ENCODE measurements around the gene MAP1S.

The MAP1S gene

DNA sequence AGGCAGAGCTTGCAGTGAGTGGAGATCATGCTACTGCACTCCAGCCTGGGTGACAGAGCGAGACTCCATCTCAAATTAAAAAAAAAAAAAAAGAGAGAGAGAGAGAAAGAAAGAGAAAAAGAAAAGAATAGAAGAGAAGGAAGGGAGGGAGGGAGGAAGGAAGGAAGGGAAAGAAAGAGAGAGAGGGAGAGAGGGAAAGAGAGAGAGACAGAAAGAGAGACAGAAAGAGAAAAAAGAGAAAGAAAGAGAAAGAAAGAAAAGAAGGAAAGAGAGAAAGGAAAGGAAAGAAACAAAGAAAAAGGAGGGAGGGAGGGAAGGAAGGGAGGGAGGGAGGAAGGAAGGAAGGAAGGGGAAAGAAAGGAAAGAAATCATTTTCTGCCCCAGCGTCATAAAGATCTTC is 24.1 kb upstream of the MAP1S start:
- DNase-seq: no peak

DNA sequence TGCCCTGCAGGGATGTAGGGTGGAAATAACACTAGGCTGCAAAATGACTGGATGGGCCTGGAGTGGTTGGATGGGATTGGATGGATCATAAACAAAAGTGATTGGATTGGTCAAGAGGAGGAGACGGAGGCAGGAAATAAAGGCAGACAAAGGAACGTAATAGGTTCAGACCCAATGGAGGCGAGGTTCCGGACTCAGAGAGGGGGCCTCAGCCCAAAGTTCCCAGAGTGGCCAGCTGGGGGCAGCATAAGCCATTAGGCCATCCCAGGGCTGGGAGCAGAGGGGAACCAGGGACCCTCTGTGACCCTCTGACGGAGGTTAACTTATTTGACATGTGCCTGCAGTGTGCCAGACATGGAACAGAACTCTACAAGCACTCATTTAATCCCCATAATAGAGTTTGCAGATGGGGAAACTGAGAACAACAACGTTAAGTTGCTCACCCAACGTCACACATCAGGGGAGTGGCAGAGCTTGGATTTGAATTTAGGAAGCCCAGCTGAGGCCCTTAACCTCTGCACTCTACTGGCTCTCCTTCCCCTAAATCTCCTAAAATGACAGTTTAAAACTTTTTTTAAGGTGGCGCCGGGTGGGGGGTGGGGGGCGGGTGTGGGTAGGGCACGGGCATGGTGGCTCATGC is 15.3 kb upstream of the MAP1S start:
- peak; percentile 19 for DNase-seq

DNA sequence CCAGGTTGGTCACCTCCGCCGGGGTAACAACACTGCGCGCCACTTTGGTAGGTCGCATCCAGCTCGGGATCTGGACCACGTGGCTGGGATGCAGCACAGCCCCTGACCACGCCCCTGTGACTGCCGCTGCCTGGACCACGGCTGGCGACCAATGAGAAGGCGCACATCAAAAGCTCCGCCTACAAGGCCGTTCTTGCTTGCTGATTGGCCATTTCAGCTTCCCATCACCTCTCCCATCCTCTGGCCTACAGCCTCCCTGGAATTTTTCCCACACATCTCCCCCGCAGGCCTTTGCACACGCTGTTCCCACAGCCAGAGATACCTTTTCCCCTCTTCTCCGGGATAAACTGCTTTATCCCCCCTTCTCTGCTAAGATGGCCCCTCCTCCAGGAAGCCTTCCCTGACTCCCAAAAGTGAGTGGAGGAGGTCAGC is 12.5 kb upstream of the MAP1S start:
- peak; percentile 55 for DNase-seq

DNA sequence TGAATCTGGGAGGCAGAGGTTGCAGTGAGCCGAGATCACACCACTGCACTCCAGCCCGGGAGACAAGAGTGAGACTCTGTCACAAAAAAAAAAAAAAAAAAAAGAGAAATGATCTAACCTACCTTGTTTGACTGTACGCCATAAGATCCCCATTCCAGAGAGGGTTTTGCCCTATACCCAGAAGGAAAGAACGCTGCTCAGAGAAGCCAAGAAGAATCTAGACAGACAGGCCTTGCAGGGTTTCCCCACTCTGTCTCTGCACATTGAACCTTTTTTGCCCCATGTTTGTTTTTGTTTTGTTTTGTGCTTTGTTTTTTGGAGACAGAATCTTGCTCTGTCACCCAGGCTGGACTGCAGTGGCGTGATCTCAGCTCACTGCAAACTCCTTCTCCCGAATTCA is 7.4 kb upstream of the MAP1S start:
- DNase-seq: no peak

DNA sequence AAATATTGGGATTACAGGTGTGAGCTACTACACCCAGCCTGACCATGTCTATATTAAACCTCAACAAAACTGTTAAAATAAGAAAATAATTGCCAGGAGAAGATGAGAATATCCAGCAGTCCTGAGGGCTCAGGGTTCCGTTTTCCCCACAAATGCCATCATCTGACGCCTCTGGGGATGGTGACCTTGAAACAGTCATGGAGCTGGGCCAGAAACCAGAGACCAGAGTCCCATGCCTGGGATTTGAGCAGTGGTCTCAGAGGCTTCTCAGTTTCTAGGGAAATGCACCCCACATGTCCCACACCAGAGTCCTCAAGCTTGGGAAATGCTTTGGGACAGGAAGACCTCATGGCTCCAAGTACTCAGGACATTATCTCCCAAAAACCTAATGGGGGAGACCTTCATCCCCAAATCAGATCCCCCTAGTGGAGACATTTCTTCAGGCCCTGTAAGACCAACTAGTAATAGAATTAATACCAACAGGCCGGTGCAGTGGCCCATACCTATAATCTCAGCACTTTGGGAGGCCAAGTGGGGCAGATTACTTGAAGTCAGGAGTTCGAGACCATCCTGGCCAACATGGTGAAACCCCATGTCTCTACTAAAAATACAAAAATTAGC is 2.9 kb upstream of the MAP1S start:
- no peak for DNase-seq

DNA sequence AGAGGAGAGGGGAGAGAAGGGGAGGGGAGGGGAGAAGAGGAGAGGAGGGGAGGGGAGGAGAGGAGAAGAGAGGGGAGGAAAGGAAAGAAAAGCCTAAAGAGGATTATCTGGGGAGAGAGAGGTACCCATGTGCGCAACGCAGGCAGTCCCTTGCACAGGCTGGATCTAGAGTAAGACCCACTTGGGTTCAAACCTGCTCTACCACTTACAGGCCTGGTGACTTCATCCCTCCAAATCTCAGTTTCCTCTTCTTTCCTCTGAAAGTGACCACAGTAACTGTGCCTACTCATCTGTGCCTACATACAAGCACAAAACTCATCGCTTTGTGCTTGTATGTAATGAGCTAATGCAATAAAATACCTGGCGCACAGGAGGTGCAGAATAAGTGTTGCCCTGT is 732 bp upstream of the MAP1S start:
- no peak for DNase-seq

DNA sequence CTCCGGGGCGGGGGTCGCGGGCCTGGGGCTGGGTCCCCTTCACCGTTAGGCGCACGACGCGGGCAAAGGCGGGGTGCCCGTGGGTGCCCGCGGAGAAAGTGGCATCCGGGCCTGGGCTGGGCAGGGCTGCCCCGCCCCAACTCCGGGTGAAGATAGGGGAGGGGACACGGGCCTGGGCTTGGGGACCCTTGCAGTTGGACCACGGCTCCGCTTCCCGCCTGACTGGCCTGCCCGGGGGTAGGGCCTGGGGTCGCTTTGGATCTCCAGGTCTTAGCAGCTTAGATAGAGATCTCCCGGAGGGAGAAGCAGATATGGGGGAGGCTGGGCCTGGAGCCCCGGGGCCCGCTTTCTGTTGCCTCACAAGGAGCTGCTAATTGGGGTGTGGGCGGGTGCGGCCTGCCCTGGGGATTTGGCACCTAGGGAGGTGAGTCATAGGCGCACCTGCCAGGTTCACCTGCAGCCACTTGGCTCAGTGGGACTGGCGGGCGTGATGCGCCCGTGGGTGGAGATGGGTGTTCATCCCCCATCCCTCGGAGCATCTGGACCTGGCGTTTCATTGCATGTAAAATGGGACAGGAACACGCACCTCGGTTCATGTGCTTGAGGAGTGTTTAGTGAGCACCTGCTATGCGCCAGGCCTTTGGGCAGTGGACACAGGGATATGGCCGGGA is 585 bp downstream of the MAP1S start:
- no peak for DNase-seq

DNA sequence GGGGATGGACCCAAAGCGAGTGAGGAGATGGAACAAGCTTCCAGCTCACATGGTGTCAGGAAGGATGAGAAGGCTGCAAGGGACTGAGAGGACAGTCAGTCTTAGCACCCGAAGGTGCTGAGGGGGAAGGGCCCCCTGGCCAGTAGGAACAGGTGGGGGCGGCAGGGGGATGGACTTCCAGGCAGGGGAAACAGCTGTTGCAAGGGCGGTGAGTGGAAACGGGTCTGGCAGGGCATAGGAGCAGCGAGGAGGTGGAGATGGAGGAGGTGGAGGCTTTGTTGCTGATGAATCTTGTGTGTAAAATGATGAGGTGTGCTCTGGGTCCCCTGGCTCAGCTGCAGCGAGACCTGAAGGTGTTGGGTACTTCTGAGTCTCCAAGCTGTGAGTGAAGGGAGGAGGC is 1.2 kb downstream of the MAP1S start:
- DNase-seq: no peak

DNA sequence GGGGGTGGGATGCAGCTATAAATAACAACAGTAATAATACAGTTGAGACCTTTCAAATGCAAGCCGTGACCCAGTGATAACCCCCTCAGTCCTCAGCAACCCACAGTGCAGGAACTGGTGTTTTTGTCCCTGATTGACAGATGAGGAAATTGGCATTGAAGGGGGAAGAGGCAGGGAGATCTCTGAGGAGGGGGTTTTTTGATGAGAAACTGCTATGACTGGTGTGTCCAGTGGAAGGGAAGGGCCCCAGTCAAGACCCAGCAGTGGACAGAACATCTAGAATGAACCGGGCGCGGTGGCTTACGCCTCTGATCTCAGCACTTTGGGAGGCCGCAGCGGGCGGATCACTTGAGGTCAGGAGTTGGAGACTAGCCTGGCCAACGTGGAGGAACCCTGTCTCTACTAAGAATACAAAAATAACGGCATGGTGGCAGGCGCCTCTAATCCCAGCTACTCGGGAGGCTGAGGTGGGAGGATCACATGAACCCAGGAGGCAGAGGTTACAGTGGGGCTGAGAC is 1.9 kb downstream of the MAP1S start:
- DNase-seq: no peak

DNA sequence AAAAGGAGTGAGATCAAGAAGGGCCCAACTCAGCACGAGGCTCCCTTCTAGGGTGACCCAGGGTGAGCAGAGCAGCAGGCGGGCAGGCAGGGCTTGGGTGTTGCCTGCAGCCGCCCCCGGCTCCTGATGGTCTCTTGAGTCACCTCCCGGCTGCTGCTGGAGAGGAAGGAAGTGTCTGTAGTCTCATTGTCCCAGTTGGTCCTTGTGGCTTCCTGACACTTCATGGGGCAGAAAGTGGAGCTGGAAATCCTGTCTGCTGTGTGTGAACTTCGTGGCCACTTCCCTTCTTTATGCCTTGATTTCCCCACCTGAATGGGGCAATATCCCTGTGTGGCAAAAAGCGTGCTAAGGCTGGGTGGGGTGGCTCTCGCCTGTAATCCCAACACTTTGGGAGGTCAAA is 2.5 kb downstream of the MAP1S start:
- peak; percentile 53 for DNase-seq

DNA sequence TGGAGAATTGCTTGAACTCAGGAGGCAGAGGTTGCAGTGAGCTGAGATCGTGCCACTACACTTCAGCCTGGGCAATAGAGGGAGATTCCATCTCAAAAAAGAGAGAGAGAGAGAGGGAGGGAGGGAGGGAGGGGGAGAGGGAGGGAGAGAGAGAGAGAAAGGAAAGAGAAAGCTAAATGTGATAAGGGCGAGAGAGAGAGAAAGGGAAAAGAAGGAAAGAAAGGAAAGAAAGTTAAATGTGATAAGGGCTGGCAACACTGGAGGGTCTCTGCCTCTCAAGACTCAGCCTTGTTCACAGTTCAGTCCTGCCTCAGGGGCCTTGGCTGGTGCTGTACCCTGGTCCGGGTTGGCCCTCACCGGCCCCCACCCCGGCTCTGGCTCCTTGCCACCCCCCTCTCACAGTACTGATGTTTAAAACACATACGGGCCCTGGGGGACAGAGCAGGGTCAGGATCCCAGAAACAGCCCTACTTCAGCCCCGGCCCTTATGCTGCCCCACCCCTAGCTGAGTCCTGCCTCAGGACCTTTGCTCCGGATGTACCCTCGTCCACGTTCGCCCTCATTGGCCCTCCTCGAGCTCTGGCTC is 3.5 kb downstream of the MAP1S start:
- DNase-seq: no peak

DNA sequence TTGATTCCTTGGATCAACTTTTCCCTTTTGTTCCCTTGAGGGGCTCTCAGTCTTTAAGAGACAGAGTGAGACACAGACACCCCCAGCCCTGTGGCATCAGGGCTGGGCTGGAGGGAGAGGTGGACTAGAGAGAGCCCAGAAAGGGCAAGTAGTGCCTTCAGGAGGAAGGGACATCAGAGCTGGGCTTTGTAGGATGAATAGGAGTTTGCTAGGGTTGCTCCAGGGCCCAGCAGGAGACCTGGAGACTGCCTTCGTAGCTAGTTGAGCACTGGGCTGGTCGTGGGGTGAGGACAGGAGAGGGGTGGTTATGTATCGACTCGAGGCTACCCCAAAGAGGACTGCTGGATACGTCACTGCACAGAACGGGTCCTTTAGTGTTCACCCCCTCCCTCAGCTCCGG is 5.4 kb downstream of the MAP1S start:
- no peak for DNase-seq

DNA sequence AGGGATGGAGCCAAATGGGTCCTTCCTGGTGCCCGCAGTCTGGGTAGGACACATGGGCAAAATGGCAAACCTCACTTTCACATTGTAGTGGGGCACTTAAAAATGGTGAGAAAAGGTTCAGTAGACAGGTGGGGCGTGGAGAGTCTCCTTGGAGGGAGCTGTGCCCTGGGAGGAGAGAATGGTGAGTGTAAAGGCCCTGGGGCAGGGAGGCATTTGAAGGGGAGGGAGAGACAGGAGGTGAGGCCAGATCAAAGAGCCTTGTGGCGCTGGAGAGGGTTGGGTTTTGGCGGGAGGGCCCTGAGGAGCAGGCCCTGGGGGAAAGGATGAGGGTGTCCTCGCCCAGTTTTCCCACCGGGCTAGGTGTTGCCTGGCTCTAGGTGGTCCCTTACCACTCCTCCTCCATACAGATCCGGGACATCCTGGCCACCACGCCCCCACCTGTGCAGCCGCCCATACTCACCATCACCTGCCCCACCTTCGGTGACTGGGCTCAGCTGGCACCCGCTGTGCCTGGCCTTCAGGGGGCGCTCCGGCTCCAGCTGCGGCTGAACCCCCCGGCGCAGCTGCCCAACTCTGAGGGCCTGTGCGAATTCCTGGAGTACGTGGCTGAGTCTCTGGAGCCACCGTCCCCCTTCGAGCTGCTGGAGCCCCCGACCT is 6.3 kb downstream of the MAP1S start:
- no peak for DNase-seq

DNA sequence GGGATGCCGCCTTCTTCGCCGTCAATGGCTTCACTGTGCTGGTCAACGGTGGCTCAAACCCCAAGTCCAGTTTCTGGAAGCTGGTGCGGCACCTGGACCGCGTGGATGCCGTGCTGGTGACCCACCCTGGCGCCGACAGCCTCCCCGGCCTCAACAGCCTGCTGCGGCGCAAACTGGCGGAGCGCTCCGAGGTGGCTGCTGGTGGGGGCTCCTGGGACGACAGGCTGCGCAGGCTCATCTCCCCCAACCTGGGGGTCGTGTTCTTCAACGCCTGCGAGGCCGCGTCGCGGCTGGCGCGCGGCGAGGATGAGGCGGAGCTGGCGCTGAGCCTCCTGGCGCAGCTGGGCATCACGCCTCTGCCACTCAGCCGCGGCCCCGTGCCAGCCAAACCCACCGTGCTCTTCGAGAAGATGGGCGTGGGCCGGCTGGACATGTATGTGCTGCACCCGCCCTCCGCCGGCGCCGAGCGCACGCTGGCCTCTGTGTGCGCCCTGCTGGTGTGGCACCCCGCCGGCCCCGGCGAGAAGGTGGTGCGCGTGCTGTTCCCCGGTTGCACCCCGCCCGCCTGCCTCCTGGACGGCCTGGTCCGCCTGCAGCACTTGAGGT is 7.0 kb downstream of the MAP1S start:
- no peak for DNase-seq

DNA sequence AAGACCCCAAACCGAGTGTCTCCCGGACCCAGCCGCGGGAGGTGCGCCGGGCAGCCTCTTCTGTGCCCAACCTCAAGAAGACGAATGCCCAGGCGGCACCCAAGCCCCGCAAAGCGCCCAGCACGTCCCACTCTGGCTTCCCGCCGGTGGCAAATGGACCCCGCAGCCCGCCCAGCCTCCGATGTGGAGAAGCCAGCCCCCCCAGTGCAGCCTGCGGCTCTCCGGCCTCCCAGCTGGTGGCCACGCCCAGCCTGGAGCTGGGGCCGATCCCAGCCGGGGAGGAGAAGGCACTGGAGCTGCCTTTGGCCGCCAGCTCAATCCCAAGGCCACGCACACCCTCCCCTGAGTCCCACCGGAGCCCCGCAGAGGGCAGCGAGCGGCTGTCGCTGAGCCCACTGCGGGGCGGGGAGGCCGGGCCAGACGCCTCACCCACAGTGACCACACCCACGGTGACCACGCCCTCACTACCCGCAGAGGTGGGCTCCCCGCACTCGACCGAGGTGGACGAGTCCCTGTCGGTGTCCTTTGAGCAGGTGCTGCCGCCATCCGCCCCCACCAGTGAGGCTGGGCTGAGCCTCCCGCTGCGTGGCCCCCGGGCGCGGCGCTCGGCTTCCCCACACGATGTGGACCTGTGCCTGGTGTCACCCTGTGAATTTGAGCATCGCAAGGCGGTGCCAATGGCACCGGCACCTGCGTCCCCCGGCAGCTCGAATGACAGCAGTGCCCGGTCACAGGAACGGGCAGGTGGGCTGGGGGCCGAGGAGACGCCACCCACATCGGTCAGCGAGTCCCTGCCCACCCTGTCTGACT is 7.9 kb downstream of the MAP1S start:
- no peak for DNase-seq

DNA sequence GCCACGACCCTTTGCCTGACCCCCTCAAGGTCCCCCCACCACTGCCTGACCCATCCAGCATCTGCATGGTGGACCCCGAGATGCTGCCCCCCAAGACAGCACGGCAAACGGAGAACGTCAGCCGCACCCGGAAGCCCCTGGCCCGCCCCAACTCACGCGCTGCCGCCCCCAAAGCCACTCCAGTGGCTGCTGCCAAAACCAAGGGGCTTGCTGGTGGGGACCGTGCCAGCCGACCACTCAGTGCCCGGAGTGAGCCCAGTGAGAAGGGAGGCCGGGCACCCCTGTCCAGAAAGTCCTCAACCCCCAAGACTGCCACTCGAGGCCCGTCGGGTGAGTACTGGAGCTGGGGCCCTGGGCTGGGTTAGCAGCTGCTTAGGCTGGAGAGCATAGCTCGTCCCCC is 8.6 kb downstream of the MAP1S start:
- no peak for DNase-seq

DNA sequence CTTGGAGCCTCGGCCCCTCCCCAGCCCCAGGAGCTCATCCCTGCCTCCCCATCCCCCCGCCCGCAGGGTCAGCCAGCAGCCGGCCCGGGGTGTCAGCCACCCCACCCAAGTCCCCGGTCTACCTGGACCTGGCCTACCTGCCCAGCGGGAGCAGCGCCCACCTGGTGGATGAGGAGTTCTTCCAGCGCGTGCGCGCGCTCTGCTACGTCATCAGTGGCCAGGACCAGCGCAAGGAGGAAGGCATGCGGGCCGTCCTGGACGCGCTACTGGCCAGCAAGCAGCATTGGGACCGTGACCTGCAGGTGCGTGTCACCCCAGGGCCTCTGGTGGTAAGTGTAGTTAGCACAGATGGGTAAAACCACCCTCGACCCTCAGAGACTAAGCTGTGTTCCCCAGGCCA is 13.8 kb downstream of the MAP1S start:
- DNase-seq: no peak

DNA sequence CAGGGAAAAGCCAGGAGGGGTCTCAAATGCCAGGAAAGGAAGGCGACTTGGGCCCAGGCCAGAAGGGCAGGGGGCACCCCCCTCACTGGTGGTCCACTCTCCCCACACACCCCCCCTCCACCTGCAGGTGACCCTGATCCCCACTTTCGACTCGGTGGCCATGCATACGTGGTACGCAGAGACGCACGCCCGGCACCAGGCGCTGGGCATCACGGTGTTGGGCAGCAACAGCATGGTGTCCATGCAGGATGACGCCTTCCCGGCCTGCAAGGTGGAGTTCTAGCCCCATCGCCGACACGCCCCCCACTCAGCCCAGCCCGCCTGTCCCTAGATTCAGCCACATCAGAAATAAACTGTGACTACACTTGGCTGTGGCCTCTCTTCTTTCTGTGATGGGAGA is 14.9 kb downstream of the MAP1S start:
- no peak for DNase-seq

DNA sequence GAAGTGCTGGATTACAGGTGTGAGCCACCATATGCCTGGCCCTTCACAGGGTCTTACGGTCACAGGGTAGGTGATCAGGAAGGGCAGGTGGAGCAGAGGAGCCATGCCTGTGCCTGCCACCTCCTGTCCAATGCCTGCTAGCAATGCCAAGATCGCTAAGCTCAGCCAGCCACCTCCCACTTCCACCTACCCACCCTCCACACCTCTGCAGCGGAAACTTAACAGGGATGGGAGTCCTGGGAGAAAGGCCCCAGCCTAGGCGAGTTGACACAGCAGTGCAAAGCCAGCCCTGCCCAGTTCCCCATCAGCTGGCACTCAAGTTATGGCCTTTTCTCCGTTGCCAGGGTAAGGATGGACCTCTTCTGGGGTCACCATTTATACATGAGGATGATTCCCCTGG is 16.1 kb downstream of the MAP1S start:
- no peak for DNase-seq

DNA sequence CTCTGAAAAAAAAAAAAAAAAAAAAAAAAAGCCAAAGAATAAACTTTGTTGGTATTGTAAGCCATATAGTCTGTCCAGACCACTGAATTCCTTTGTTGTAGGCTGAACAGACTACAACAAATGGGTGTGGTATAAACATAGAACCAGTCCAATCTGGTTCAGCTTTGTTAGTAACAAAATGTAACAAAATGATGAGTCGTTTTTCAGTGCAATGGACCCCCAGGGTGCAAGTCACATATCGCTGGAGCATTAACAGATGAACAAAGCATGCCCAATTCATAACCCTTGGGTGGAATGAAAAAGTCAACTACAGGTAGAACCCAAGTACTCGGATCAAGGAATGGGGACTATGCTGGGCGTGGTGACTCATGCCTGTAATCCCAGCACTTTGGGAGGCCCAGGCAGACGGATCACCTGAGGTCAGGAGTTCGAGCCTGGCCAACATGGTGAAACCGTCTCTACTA is 18.4 kb downstream of the MAP1S start:
- DNase-seq: no peak

DNA sequence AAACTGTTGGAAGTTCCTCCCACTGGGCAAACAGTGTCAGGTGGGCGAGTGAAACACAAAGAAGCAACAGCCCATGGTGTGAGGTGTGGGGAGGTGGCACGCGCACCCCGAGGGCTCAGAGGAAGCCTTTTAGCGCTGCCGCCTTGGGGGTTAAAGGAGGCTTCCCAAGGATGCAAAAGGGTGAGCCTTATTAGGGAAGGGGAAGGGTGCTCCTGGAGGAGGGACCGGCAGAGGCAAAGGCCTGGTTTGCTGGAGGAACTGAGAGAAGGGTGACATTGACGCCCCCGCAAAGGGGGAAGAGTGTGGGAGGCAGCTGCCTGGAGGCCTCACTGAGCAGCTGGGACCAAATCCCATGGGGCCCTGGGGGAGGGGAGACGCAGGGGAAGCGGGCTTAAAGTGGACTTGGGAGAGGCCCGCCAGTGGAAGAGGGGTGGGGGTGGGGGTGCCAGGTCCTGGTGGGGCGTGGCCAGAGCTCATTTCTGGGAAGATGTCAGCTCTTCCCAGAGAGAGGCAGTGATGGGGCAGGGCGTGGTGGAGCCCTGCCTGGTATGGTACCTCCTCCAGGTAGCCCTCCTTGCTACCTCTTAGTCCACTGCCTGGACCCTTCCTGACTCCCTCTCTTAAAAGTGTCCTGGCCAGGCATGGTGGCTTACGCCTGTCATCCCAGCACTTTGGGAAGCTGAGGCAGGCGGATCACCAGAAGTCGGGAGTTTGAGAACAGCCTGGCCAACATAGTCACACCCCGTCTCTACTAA is 20.0 kb downstream of the MAP1S start:
- no peak for DNase-seq
